ENCODE measurements around the gene XIRP1.
"Not testable (repeated sequence)": the region's sequence is repeated elsewhere in the genome, so short reads cannot be mapped to it uniquely, and the experiment has no call there.

Gene XIRP1

GRCh38 chr3:39184081-39184967 lies 8.1 kb downstream of the XIRP1 start:
- no peak for DNase-seq

GRCh38 chr3:39183211-39184080 lies 8.9 kb downstream of the XIRP1 start:
- no peak for DNase-seq

- no peak for DNase-seq
Measured at GRCh38 chr3:39181408-39182335, 10.7 kb downstream of the XIRP1 start.

GRCh38 chr3:39180546-39181346 lies 11.6 kb downstream of the XIRP1 start:
- peak; percentile 66 to 80 (median 67) for DNase-seq

GRCh38 chr3:39180183-39180545 lies 12.2 kb downstream of the XIRP1 start:
- DNase-seq: no peak

- DNase-seq: peak in 2 of 3 donors; percentile 24 to 40
Measured at GRCh38 chr3:39178553-39178952, 13.8 kb downstream of the XIRP1 start.

- DNase-seq: peak; percentile 96 to 99 (median 99)
Measured at GRCh38 chr3:39177708-39178332, 14.6 kb downstream of the XIRP1 start.

GRCh38 chr3:39176025-39176714 lies 16.2 kb downstream of the XIRP1 start:
- no peak for DNase-seq

- no peak for DNase-seq
Measured at GRCh38 chr3:39173318-39174125, 18.9 kb downstream of the XIRP1 start.

- no peak for DNase-seq
Measured at GRCh38 chr3:39171860-39172259, 20.5 kb downstream of the XIRP1 start.

- not testable (repeated sequence) for DNase-seq
Measured at GRCh38 chr3:39170877-39171276, 21.5 kb downstream of the XIRP1 start.

- DNase-seq: no peak
Measured at GRCh38 chr3:39170461-39170860, 21.9 kb downstream of the XIRP1 start.

GRCh38 chr3:39169712-39170111 lies 22.7 kb downstream of the XIRP1 start:
- DNase-seq: peak in 1 of 3 donors; percentile 41

GRCh38 chr3:39168156-39168780 lies 24.1 kb downstream of the XIRP1 start:
- no peak for DNase-seq

- peak; percentile 87 to 98 (median 94) for DNase-seq
Measured at GRCh38 chr3:39166932-39167532, 25.4 kb downstream of the XIRP1 start.

- peak; percentile 77 to 86 (median 78) for DNase-seq
Measured at GRCh38 chr3:39166134-39166710, 26.2 kb downstream of the XIRP1 start.

- DNase-seq: no peak
Measured at GRCh38 chr3:39165518-39165917, 26.9 kb downstream of the XIRP1 start.

- DNase-seq: no peak
Measured at GRCh38 chr3:39164414-39164813, 28.0 kb downstream of the XIRP1 start.
